Transverse colon (tissue), 4 donors: Measurements from ENCODE around the gene ZNF560.

Experiments
- CTCF ChIP-seq, 5 experiments: fragments of 200-600 bp in 3 of 5; fragments of 450-650 bp in 2 of 5; sonication (generic) in 3 of 5; IDR thresholded peaks; 1 replicate in 2 of 5; 2 replicates in 3 of 5; pipeline ENCODE4 v1.5.1; 2016 to 2017; ENCODE audit warnings: antibody characterized with exemption in 5 of 5, inconsistent platforms in 3 of 5, mild to moderate bottlenecking in 2 of 5, moderate library complexity in 1 of 5
- POLR2A ChIP-seq: fragments of 450-650 bp; IDR thresholded peaks from one replicate; pipeline ENCODE4 v1.6.1; 2016; ENCODE audit warnings: antibody characterized with exemption, mild to moderate bottlenecking, moderate library complexity
- POLR2AphosphoS5 ChIP-seq, 3 donors: sonication (generic); formaldehyde crosslinking; IDR thresholded peaks; one replicate each; pipeline ENCODE4 v1.6.1; 2016; ENCODE audit warnings: antibody characterized with exemption in 3 of 3

- TF ChIP-seq CTCF (IDR thresholded peaks at IDR 0.05) = no peak
- no peak for TF ChIP-seq POLR2A
- TF ChIP-seq POLR2AphosphoS5 (IDR thresholded peaks at IDR 0.05) = no peak
Measured at GRCh38 chr19:9507285-9507684, 8.9 kb upstream of the ZNF560 start.
